DMS79 treated with DMSO at 0.1 percent for 48 hours (cell line): ENCODE data around the gene CNKSR3.

Experiments used
- DNase-seq: peaks from one replicate; lab custom pipeline; 2025; lab: John Stamatoyannopoulos, UW

CNKSR3 gene

GRCh38 chr6:154479351-154479769 lies 31.1 kb downstream of the CNKSR3 start:
- DNase-seq: no peak

DNA sequence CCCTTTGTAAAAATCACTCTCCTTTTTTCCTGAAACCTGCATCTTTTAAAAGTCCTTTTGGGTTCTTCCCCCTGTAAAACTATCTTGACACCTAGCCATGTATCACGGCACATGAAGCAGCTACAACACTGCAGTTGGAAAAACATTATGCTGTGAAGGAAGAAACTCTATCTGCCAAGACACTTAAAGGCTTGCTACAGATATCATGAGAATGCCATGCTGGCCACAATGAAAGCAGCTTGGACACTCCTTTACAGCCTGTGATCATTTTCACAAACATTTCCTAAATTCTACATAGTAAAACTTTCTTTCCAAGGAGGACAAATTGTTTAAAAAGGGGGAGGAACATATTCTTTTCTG lies 31.8 kb downstream of the CNKSR3 start:
- DNase-seq: no peak

DNA sequence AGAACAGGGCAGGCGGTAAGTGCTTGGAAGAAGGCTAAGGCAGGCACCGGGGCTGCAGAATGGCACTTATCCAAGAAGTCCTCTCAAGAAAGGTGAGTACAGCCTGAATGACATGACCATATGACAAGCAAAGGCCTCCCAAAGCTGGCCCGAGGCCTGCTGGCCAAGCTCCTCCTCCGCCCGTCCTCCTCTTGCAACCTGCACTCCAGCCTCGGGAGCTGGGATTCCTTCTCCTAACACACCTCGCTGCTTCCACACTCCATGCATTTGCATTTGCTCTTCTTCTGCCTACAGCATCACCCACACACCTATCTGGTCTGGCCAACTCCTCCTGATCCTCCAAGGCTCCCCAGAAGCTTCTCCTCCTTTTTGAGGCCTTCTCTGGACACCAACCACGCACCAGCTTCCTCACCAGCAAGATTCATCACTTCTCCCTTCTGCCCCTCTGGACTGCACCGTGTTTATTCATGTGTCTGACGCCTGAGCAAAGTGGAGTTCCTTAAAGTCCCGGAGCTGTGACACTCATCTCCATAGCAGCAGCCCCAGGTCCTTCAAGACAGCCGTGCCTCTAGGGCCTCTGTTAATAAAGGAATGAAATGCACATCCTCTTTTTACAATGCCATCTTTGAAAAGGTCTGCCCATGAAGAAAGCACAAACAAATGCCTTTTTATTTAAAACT lies 32.3 kb downstream of the CNKSR3 start:
- DNase-seq: peak; percentile 82

DNA sequence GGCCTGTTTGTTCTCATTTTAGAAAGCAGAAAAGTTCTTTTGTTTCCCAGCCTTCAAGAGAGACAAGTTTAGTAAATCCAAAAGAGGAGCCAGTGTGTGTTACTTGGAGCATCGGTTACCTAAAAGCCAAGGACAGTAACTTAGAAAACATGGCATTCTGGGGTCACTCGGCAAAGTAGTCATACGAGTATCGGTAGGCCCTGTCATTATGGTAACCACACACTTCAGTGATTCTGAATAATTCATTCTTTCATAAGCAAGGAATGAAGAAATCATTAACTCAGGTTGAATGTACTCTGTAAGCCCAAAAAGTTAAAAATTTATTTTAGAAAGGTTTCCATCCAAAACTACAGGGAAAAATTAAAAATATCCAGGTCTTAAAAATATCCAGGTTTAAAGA lies 34.0 kb downstream of the CNKSR3 start:
- no peak for DNase-seq

DNA sequence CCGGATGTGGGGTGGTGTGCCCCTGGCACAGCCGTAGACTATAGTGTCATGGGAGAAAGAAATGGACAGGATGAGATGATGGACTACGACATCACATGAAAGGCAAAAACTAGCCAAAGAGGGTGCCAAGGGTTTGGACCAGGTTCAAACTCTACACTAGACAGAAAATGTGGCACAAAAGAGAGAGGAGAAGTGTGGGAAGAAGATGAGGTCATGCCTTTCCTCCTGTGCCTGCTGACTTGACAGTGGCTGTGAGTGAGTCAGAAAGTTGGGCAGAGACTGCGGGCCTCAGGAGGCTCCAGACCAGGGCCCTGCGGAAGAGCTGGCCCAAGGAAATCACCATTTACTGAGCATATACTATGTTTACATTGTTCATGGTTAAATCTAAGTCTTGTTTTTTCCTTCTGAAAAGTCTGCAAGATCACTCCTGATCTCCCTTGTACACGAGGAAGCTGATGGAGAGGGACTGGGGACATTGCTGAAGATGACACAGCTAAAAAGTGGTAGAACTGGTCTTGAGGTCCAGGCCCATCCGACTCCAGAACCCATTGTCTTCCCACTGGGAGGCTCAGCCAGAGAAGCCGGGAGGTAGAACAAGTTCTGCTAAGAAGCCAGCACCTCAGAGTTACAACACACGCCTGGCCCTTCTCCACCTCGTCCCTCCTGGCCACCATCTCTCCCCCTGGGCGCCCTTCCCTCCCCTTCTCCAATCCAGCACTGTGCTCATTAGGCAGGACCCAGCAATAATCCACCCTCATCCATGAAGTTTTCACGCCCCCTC lies 35.6 kb downstream of the CNKSR3 start:
- DNase-seq: no peak

GRCh38 chr6:154473324-154473723 lies 37.2 kb downstream of the CNKSR3 start:
- no peak for DNase-seq

DNA sequence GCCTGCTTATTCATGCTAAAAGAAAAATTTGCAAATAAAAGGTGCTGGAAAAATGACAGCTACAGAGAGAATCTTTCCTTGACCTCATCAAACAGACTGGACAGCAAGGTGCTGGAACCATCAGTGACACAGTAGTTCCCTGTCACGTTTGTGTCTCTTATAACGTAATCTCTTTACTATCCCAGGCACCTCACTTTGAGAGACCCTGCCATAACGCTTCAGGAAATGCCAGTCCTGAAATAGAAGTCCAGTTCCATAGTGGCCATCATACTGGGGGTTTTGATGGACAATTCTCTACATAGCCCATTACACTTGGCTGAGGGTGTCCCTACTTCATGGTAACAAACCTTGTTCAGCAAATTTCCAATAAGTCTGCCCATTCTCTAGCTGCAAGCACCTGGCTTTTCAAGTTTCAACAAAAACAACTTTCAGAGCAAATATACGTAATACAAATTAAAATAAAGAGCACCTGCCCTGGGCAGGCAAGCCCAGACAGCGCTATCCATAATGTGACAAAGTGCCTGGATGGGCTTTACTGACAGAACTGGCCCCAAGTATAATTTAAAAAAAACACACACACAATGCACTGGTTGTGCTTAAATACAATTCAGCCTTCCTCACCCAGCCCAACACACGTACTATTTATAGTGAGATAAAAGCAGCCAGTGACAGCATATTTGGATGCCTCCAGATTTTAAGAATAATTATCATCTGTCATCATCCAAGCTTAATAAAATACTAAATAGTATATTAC lies 38.7 kb downstream of the CNKSR3 start:
- peak; percentile 60 for DNase-seq

DNA sequence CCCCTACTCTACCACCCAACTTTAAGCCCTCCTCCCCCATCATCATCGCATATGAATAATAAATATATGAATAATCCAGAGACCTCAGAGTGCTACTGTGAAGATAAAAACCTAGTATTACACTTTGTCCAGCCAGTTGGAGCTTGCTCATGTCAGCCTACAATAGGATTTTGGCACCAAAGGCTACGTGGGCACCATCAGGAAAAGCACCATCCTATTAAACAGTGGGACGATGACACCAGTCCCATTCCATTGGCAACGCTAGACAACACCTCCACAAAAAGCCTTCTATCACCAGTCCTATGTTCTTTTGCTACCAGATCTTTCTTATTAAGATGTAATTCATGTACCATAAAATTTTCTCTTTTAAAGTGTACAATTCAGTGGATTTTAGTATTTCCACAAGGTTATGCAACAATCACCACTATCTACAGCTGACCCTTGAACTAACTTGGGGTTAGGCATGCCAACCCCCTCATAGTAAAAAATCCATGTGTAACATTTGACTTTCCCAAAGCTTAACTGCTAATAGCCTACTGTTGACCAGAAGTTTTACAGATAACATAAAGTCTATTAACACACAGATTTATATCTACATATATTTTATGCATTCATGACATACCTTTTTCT lies 41.1 kb downstream of the CNKSR3 start:
- DNase-seq: no peak

GRCh38 chr6:154468760-154469159 lies 41.7 kb downstream of the CNKSR3 start:
- no peak for DNase-seq

DNA sequence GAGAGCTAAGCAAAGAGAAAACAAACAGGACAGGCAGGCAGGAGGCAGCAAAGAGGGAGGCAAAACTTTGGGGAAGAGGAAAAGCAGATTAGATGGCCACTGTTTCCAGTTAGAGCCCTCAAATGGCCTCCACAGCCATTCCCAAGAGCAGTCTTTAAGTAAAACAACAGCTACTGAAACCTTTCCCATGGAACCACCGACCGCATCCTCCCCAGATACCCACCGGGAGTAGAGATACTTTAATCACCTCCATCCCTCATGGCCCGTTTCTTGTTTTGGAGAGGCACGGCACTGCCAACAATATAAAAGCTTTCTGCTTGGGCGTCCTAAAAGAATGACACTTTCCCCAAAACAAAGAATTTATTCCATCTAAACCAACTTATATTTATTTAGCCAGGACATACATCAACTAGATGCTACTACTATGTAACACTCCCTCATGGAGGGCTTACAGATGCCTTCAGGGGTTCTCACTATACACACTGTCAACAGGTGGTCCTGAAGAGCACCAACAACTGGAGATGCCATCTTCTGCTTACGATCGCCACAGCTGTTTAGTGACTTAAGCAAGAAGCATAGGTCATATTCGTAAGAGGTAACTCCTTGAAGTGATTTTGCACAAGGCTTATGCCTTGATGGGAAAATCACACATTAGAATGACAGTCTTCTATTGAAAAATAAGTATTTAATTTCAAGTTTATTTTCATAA lies 43.4 kb downstream of the CNKSR3 start:
- no peak for DNase-seq

DNA sequence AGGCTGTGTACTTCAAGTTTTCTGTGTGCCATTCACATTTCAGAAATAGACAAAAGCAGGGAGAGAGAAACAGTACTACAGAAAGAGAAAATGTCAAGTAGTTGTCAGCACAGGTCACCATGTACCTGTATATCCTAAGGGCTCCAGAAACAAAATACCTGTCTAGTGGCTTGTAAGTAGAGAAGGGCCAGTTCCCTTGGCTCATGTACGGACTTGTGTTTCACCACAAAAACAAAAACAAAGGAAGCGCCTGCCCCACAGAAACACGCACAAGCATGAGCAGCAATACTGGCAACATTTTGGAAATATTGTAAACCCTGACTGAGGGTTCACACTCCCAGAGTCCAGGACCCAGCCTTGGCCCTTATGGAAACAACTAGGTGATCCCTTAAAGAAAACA lies 44.3 kb downstream of the CNKSR3 start:
- DNase-seq: peak; percentile 33

DNA sequence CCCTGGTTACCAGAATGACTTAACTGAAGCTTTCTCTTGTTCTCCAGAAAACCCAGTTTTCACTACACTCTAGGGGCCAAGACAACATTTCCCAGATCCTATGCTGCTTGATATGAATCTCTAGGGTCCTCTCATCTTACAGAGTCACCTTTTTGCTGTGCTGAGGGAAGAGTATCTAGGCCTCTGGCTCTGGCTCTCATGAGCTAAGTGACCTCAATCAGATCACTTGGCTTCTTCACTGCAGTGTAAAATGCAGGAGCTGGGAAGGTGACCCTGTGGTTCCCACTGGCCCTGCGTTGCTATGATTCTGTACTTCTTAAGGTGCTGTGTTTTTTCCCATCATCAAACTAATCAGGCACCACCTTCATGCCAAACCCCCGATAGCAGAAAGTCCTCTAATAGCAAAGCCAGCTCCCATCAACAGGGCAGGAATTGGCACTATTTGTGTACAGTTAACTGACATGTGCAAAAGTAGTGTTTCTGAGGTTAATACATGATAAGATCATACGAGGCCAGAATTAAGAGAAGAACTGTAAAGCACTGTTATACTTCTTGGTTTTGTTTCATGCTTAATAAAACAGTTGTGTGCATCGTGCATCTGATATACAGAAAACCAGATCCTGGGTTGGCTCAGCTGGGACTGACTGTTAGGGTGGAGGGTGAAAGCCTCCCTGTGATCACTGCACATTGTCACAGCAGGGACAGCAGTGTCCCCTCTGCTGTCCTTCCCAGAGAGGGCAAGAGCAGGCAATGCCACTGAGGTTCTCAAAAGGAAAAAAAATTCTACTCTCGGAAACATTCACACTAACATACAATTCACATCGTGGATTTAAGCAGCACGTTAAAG lies 46.7 kb downstream of the CNKSR3 start:
- no peak for DNase-seq

GRCh38 chr6:154462425-154462824 lies 48.1 kb downstream of the CNKSR3 start:
- DNase-seq: no peak

DNA sequence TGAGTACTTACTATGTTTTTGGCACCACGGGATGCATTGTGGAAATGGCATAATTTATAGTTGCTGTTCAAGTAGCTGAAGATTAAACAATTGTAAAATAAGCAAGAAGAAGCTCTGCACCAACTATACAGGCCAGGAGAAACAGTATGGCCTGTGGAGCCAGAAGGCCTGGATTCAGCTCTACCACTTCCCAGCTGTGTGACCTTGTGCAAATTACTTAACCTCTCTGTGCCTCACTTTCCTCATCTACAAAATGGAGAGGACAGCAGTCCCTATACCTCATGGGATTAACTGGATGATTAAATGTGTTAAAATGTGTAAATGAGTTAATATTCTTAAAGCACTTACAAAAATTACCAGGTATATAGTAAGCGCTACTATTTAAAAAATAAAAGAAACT lies 49.1 kb downstream of the CNKSR3 start:
- DNase-seq: no peak

GRCh38 chr6:154460306-154461071 lies 50.0 kb downstream of the CNKSR3 start:
- no peak for DNase-seq

GRCh38 chr6:154459513-154459912 lies 51.0 kb downstream of the CNKSR3 start:
- DNase-seq: no peak

DNA sequence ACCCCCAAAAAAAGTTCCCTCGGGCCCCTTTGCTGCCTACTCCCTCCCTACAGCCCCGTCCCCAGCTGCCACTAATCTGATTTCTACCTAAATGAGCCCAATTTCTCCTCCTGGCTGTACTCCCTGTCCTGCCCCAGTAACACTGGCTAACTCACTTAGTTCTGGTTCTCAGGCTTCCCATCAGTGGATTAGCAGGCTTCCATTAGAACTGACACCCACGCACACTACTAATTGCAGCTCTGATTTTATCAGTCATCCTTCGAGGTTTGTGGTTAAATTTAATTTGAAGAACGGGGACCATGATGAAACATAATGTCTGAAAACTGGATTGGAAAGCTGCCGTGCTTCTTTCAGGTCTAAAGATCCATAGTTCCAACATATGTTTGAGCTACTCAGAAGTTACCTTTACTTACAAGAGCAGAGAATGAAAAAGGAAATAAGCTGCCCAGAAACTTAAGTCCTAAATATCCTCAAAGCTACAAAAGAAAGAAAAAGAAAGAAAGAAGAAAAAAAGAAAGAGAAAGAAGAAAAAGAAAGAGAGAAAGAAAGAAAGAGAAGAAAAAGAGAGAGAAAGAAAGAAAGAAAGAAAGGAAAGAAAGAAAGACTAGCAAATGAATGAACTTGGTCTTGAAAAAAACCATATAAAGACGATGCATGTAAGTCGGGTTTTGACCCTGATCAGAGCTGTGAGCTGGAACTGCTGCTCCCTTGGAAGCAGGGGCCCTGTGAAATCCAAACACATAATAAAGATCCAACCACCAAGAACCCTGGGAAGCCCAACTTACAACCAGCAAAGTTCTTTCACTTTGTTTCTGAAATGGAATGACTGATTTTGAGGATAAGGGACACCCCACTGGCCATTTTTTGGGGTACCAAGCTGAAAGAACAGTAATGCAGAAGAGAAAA lies 51.7 kb downstream of the CNKSR3 start:
- no peak for DNase-seq

- peak; percentile 19 for DNase-seq
These were observed 52.6 kb downstream of the CNKSR3 start for GRCh38 chr6:154457881-154458284.
